Stimulated activated CD8-positive, alpha-beta memory T cell treated with anti-CD3 and anti-CD28 coated beads, Interleukin-4, amount 100 ng/mL, for 4 hours (primary cell): ENCODE measurements around the gene SLC9A6.

ENCODE experiments used
- DNase-seq, 2 donors: peaks; one replicate each; pipeline ENCODE4 v3.0.0-alpha.2; 2020; ENCODE audit warnings: low read depth in 2 of 2, low spot score in 1 of 2

The SLC9A6 gene

GRCh38 chrX:135985157-135985972 is at the start of gene SLC9A6:
Gene SLC9A6, plus strand, starts transcription at chrX:135985435. Its CDS starts 224 bp downstream, at chrX:135985659.
- peak in 1 of 2 donors; percentile 50 for DNase-seq

DNA sequence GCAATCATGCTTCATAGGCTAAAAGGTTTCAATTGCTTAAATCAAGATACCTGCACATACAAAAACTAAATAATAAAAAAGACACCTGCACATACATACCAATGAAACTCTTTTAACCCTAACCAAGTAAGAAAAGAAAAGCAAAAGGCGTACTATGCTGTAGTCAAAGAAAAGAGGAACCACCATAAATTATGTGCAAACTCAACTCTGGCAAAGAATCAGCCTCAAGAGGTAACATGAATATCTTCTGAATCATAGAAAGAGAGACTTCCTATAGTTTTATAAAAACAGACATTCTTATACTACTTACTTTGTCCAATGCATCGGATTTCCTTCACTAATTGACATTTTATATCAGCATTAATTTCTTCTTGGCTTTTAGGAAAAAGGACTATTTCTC is 40.7 kb upstream of the SLC9A6 start:
- DNase-seq = no peak

DNA sequence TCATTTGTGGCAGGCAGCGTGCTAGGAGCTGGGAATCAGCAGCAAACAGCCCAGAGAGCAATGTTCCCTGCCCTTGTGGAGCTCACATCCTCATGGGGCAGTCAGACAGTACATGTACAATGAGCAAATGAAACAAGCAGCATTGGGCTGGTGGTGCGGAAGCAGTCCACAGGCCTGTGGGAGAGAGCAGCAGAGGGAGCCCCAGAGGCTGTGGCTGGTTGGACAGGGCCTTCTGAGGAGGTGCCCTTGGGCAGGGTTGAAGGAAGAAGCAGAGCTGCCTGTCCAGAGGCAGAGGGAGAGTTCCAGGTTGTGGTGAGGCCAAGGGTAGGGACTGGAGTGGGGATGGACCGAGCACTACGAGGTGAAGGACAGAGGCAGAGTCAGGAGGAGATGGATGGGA is 33.9 kb upstream of the SLC9A6 start:
- no peak for DNase-seq

DNA sequence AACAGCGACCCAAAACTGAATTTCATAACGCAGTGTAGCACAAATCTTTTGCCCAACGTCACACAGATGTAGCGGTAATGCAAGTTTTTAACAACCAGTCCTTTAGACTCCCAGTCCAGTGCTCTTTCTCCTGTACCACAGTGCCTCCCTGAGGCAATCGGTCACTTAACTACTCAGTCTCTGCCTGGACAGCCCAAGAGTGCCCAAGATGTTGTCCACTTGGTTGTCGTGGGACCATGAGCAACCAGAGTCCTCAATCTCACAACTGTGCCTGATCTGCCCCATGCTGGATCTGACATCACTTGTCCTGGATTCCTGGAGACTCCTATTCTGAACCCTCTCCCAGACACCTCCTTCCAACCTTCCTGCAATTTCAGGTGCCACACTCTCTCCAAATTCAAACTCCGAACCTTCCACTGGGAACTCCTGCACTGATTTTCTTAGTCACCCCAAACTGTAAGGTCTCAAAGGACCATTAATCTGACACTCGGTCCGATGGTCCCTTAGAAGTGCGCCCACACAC is 12.1 kb upstream of the SLC9A6 start:
- no peak for DNase-seq

DNA sequence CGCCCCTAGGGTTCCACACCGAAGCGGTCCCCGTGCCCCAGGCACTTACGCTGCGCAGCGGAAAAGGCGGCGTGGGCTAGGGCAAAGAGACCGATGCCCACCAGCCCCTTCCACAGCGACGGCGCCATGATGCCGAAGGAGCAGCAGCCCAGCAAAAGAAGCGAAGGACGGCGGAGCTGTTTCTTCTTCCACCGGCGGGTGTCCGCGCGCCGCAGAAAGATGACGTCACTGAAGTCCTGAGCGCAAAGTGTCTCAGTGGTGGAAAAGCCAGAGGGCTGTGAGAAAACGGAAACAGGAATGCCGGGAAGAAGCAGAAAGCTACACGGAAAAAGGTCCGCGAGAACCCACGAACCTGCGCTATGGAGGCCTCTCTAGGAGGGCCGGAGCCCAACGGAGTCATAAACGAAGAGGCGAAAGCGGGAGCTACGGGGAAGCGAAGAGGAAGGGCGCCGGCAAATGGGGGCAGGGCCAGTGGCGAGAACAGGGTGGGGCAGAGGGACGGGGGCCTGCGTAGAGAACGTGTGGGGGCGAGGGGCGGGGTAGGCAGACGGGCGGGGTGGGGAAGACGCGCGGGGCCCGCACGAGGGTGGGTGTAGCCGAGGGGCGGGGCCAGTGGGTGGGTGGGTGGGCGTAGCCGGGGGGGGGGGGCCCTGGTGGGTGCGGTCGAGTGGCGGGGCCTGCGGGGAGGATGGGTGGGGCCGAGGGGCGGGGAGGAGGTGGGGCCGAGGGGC is 11.5 kb upstream of the SLC9A6 start, which contains the start of gene MMGT1:
Gene MMGT1 (minus strand): TSS at position 441 of the 731 bp plus-strand sequence. CDS start 313 bp downstream, at position 128.
- peak; percentile 46 to 65 for DNase-seq

DNA sequence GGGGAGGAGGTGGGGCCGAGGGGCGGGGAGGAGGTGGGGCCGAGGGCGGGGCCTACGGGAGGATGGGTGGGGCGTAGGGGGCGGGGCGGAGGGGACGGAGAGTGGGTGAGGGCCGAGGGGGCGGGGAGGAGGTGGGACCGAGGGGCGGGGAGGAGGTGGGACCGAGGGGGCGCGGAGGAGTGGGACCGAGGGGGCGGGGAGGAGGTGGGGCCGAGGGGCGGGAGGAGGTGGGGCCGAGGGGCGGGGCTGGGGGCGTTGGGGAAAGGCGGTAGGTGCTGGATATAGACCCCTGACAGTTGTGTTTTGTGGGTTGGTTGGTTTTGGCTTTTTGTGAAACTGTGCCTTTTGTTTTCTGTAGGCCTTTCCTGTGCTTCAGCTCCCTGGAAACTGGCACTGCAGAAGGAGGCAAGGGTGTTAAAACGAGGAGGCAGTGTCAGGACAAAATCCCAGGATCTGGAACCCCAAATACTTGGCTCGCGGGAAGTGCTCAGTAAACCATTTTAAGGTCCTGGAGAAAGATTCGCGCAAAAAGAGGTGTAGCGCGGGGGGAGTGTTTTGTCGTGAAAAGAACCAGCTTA is 10.9 kb upstream of the SLC9A6 start:
- peak; percentile 33 to 51 for DNase-seq

DNA sequence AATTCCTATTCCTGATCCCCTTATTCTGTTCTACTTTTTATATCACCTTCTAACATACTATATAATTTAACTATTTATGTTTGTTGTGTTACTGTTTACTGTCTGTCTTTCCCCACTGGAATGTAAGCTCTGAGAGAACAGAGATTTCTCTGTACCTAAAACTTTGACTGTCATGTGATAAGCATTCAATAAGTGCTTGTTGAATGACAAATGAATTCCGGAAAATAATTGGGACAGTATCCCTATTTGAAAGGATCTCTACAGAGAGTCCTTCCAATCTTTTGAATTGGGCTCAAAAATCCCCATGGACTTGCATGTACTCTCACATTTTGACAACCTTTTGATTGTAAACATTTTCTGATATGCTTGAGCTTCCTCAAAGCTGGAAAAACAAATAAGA is 9.8 kb upstream of the SLC9A6 start:
- no peak for DNase-seq

- no peak for DNase-seq
Measured at GRCh38 chrX:135977611-135978010, 7.6 kb upstream of the SLC9A6 start.

GRCh38 chrX:135981010-135981409 is 4.2 kb upstream of the SLC9A6 start:
- no peak for DNase-seq

- DNase-seq = no peak
Measured at GRCh38 chrX:135981668-135982067, 3.6 kb upstream of the SLC9A6 start.

DNA sequence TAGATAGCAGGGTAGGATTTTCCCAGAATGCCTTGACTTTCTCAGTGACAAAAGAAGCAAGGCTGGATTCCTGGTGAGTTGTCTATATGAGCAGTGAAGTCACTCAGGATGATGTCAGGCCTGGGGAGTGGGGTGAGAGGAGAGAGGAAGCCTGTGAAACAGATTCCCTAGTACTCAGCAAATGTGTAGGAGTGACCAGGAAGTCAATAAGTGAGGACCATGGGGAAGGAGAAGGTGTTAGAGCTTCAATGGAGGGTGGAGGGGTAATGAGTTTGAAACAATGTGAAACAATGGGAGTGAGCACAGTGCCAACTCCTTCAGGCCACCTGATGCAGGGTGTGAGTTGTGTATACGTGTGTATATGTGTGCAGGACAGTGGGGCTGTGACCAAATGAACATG is 2.4 kb upstream of the SLC9A6 start:
- DNase-seq = no peak

GRCh38 chrX:135984256-135984655 is 979 bp upstream of the SLC9A6 start:
- no peak for DNase-seq

DNA sequence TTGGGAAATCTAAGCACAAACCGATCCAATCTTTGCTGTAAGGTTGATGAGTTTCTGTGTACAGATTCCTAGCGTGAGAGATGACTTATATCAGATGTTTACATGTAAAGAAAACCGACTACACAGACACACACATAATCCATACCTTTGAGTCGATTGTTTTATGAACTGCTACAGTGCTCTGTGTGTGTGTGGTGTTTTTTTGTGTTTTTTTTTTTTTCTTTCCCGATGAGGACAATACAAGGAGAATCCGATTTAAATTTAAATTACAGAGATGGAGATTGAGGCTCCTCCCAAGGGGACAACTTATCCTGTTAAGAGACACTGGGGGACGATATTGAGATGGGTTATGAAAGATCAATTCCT is 461 bp upstream of the SLC9A6 start:
- no peak for DNase-seq

GRCh38 chrX:135985973-135986310 is 707 bp downstream of the SLC9A6 start:
- DNase-seq = no peak

DNA sequence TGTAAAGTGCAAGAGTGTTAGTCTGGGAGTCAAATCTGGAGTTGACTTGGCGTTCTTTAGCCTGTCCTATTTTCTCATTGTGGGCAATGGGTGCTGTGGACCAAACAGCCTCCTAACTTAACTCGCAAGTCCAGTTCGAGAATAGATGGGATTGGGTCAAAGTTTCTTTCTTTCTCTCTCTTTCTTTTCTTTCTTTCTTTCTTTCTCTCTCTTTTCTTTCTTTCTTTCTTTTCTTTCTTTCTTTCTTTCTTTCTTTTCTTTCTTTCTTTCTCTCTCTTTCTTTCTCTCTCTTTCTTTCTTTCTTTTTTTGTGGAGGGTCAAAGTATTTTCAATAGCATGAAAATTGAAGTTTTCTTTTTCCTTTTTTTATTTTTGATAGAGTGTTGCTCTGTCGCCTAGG is 3.0 kb downstream of the SLC9A6 start:
- DNase-seq = no peak

DNA sequence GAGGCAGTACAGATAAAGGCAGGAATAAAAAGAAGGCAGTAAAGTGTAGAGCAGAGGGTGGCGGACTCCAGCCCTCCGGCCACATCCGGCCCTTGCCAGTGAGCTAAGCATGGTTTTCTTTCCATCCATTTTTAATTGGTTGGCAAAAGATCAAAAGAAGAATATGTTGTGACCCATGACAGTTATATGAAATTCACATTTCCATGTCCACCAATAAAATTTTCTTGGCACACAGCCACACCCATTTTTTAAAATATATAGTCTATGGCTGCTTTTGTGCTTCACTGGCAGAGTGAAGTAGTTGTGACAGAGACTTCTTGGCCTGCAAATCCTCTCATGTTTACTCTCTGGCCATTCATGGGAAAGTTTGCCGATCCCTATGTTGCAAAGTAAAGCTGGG is 29.8 kb downstream of the SLC9A6 start:
- DNase-seq = no peak

DNA sequence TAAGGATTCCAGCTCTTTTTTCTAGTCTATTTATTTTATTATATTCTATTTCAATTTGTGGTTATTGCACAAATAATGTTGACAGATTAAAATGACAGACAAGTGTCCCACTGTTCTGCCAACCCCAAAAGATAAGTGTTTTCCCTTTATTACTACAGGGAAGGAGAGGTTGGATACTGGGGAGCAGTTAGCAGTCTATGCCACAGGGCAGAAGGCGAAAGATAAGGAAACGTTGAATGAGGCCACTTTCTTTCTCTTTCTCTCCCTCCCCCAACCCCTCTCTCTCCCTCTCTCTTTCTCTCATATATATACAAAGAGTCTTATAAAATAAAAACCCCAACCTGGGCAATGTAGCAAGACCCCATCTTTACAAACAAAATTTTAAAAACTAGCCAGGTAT is 31.6 kb downstream of the SLC9A6 start:
- DNase-seq = no peak

GRCh38 chrX:136019226-136019625 is 34.0 kb downstream of the SLC9A6 start:
- no peak for DNase-seq

GRCh38 chrX:136021160-136021559 is 35.9 kb downstream of the SLC9A6 start:
- DNase-seq = no peak

- DNase-seq = no peak
Measured at GRCh38 chrX:136021903-136022302, 36.7 kb downstream of the SLC9A6 start.

GRCh38 chrX:136025091-136025490 is 39.9 kb downstream of the SLC9A6 start:
- no peak for DNase-seq

DNA sequence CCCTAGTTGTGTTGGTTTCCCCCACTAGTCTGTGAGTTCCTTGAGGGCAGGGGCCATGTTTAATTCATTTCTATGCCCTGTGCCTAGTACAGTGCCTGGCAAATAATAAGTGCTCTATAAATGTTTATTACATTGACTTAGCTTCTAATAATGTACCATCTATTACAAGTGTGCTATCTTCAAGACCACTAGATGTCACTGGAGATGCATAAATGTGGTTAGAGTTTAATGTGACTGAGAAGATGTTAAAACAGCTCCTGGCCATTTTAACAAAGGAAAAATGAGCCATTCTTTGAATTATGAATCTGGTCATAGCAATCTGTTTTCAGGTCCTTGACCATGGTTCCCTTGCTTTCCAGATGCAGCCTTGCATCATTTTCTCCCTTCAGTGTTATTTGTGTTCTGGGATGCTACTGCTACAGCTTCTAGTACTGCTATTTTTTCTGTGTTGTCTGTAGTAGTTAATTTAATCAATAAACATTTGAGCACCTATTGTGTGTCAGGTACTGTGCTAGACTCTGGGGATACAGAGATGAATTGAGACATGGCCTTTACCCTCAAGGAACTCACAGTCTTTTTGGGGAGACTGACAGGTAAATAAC is 43.2 kb downstream of the SLC9A6 start:
- no peak for DNase-seq
